IMR-90 (cell line): ENCODE results near the gene NDUFB5. TPM values are rescaled to one million over a fixed set of nuclear protein-coding genes. Genes with fewer than 3 reads are reported as not detected.

Experiments used
- ATAC-seq: fragments of 200-7000 bp; cut with Tn5 transposase; 2 replicates; pipeline ENCODE4 v1.9.1; 2020; ENCODE audit warnings: low read depth, mild to moderate bottlenecking, moderate library complexity
- BruUV-seq: library from RNA; stranded (reverse); fragments of 400-500 nt; replicated peaks from 2 replicates; lab custom pipeline; 2021; lab: Mats Ljungman, UMichigan
- CTCF ChIA-PET: fragments of 300-600 bp; formaldehyde crosslinking; extraction: SDS; loops from one replicate; lab custom pipeline; 2021; ENCODE audit warnings: antibody characterized with exemption; lab: Yijun Ruan, JAX
- POLR2A ChIA-PET: fragments of 300-600 bp; sonication (Branson Sonifier 250); formaldehyde crosslinking; loops from one replicate; lab custom pipeline; 2022; ENCODE audit warnings: antibody characterized with exemption; ENCODE audit not compliant: unreplicated experiment; lab: Charles Lee
- DNase-seq: peaks from one replicate; pipeline ENCODE4 v3.0.0; 2013
- H2AFZ ChIP-seq: replicated peaks from 2 replicates; pipeline ENCODE3; 2013; ENCODE audit warnings: low read length, mild to moderate bottlenecking; ENCODE audit not compliant: poor library complexity
- H2AK5ac ChIP-seq: 2 replicates; pipeline ENCODE4 v1.6.1; 2013; ENCODE audit warnings: low read depth, low read length, inconsistent platforms
- H2AK9ac ChIP-seq: replicated peaks from 2 replicates; pipeline ENCODE3; 2013; ENCODE audit warnings: mild to moderate bottlenecking, low read depth, low read length, moderate library complexity; ENCODE audit not compliant: poor library complexity
- H2BK120ac ChIP-seq: 2 replicates; pipeline ENCODE4 v1.6.1; 2013; ENCODE audit warnings: low read depth, low read length, inconsistent platforms
- H2BK15ac ChIP-seq: 3 replicates; pipeline ENCODE4 v1.6.1; 2013; ENCODE audit warnings: low read depth, low read length, inconsistent platforms
- H2BK20ac ChIP-seq: 2 replicates; pipeline ENCODE4 v1.6.1; 2013; ENCODE audit warnings: low read depth, mild to moderate bottlenecking, inconsistent platforms, low read length, moderate library complexity
- H2BK5ac ChIP-seq: 2 replicates; pipeline ENCODE4 v1.6.1; 2013; ENCODE audit warnings: mild to moderate bottlenecking, low read depth, low read length, inconsistent platforms; ENCODE audit not compliant: poor library complexity, severe bottlenecking
- H3K14ac ChIP-seq: replicated peaks from 2 replicates; pipeline ENCODE4 v1.6.1; 2013; ENCODE audit warnings: low read depth, low read length, inconsistent platforms
- H3K18ac ChIP-seq: 2 replicates; pipeline ENCODE4 v1.6.1; 2013; ENCODE audit warnings: low read depth, low read length, control low read depth
- H3K23ac ChIP-seq: 2 replicates; pipeline ENCODE4 v1.6.1; 2013; ENCODE audit warnings: low read depth, low read length, inconsistent platforms
- H3K27ac ChIP-seq: 2 replicates; pipeline ENCODE4 v1.5.1; 2013; ENCODE audit warnings: mild to moderate bottlenecking, control low read depth, low read length; ENCODE audit not compliant: insufficient read depth
- H3K27me3 ChIP-seq: 2 replicates; pipeline ENCODE4 v1.6.1; 2013; ENCODE audit warnings: low read length; ENCODE audit not compliant: control insufficient read depth, insufficient read depth
- H3K36me3 ChIP-seq: 2 replicates; pipeline ENCODE4 v1.6.1; 2013; ENCODE audit warnings: low read length, mixed read lengths; ENCODE audit not compliant: control insufficient read depth, insufficient read depth
- H3K4ac ChIP-seq: 2 replicates; pipeline ENCODE4 v1.6.1; 2013; ENCODE audit warnings: low read depth, low read length, inconsistent platforms
- H3K4me1 ChIP-seq: 2 replicates; pipeline ENCODE4 v1.6.1; 2013; ENCODE audit warnings: low read length, mixed read lengths; ENCODE audit not compliant: control insufficient read depth, insufficient read depth
- H3K4me2 ChIP-seq: 2 replicates; pipeline ENCODE4 v1.6.1; 2013; ENCODE audit warnings: low read depth, mild to moderate bottlenecking, control low read depth, low read length, moderate library complexity
- H3K4me3 ChIP-seq: 2 replicates; pipeline ENCODE4 v1.5.1; 2013; ENCODE audit warnings: low read depth, mild to moderate bottlenecking, control low read depth, low read length, moderate library complexity; ENCODE audit not compliant: insufficient read depth
- H3K56ac ChIP-seq: 2 replicates; pipeline ENCODE4 v1.6.1; 2013; ENCODE audit warnings: low read length, inconsistent platforms; ENCODE audit not compliant: insufficient read depth; ENCODE audit errors: extremely low read depth
- H3K79me1 ChIP-seq, 2 experiments: 2 replicates each; pipeline ENCODE4 v1.6.1; 2013; ENCODE audit warnings: low read length in 2 of 2, inconsistent platforms in 1 of 2, low read depth in 1 of 2
- H3K9ac ChIP-seq: 2 replicates; pipeline ENCODE4 v1.6.1; 2013; ENCODE audit warnings: low read depth, low read length, control low read depth
- H3K9me1 ChIP-seq: 2 replicates; pipeline ENCODE4 v1.6.1; 2013; ENCODE audit warnings: low read length, inconsistent platforms; ENCODE audit not compliant: insufficient read depth
- H3K9me3 ChIP-seq: 2 replicates; pipeline ENCODE4 v1.6.1; 2013; ENCODE audit warnings: low read length; ENCODE audit not compliant: control insufficient read depth, insufficient read depth
- H4K20me1 ChIP-seq: 2 replicates; pipeline ENCODE4 v1.6.1; 2013; ENCODE audit warnings: low read length, inconsistent platforms; ENCODE audit not compliant: insufficient read depth
- H4K5ac ChIP-seq: 2 replicates; pipeline ENCODE4 v1.6.1; 2013; ENCODE audit warnings: mild to moderate bottlenecking, low read depth, low read length, control low read depth
- H4K8ac ChIP-seq, 2 experiments: 2 replicates each; pipeline ENCODE4 v1.6.1; 2013; ENCODE audit warnings: low read depth in 2 of 2, low read length in 2 of 2, control low read depth in 1 of 2, inconsistent platforms in 1 of 2
- H4K91ac ChIP-seq: 2 replicates; pipeline ENCODE4 v1.6.1; 2013; ENCODE audit warnings: low read depth, low read length, inconsistent platforms; ENCODE audit not compliant: insufficient read depth
- BHLHE40 ChIP-seq: fragments of 150-350 bp; IDR thresholded peaks from 2 replicates; pipeline ENCODE4 v1.6.1; 2016; ENCODE audit warnings: mild to moderate bottlenecking, low read depth, low read length
- CHD1 ChIP-seq: IDR thresholded peaks from 2 replicates; pipeline ENCODE4 v1.6.1; 2012; ENCODE audit warnings: low read depth, low read length, improper control_type of control experiment
- CTCF ChIP-seq: conservative IDR thresholded peaks from 2 replicates; pipeline ENCODE4 v1.5.1; 2012; ENCODE audit warnings: mild to moderate bottlenecking, low read depth, low read length, improper control_type of control experiment
- ELK1 ChIP-seq: fragments of 150-350 bp; IDR thresholded peaks from 2 replicates; pipeline ENCODE4 v1.6.1; 2016; ENCODE audit warnings: low read depth, mild to moderate bottlenecking, low read length, moderate library complexity, borderline replicate concordance
- FOS ChIP-seq: fragments of 150-350 bp; IDR thresholded peaks from 2 replicates; pipeline ENCODE4 v1.6.1; 2016; ENCODE audit warnings: low read depth, low read length
- MAZ ChIP-seq: IDR thresholded peaks from 2 replicates; pipeline ENCODE4 v1.6.1; 2012; ENCODE audit warnings: low read depth, mild to moderate bottlenecking, low read length, improper control_type of control experiment, moderate library complexity, borderline replicate concordance
- NFE2L2 ChIP-seq: fragments of 150-350 bp; IDR thresholded peaks from 2 replicates; pipeline ENCODE4 v1.6.1; 2016; ENCODE audit warnings: low read depth, mild to moderate bottlenecking, low read length
- RAD21 ChIP-seq: IDR thresholded peaks from 2 replicates; pipeline ENCODE4 v1.6.1; 2012; ENCODE audit warnings: low read length, improper control_type of control experiment
- RCOR1 ChIP-seq: IDR thresholded peaks from 2 replicates; pipeline ENCODE4 v1.6.1; 2012; ENCODE audit warnings: mild to moderate bottlenecking, low read length, improper control_type of control experiment; ENCODE audit not compliant: insufficient replicate concordance
- USF2 ChIP-seq: fragments of 150-350 bp; IDR thresholded peaks from 2 replicates; pipeline ENCODE4 v1.6.1; 2017; ENCODE audit warnings: mild to moderate bottlenecking, antibody characterized with exemption, low read length, low read depth
- WGBS, 2 experiments: methylation state at CpG; one replicate each; pipeline versions ENCODE4 v1.1.5 to v1.1.7; 2013; ENCODE audit warnings: missing lambda C conversion rate in 2 of 2; ENCODE audit not compliant: insufficient read length in 1 of 2; ENCODE audit errors: extremely low coverage in 2 of 2; 5-methylcytosine and 5-hydroxymethylcytosine counted together
- dilution Hi-C: fragments of 300-500 bp; cut with HindIII; formaldehyde crosslinking; loops from one replicate; pipeline ENCODE4 v1.14.3; 2018; ENCODE audit warnings: low sequenced_read_pairs; ENCODE audit not compliant: unreplicated experiment
- in situ Hi-C: fragments of 300-500 bp; cut with MboI; formaldehyde crosslinking; loops from 3 replicates; pipeline ENCODE4 v1.14.3; 2019; ENCODE audit warnings: low sequenced_read_pairs, inconsistent platforms, mixed read lengths
- intact Hi-C: fragments of 100-400 bp; cut with micrococcal nuclease; formaldehyde crosslinking; loops from 2 replicates; pipeline ENCODE4 v1.10.0; 2022
- polyA plus RNA-seq, 3 experiments: library from polyadenylated mRNA; depleted of rRNA; stranded (reverse); fragments of >200 nt; gene quantifications; 2 replicates each; pipeline ENCODE4 v1.2.3, GENCODE V29; 2012; ENCODE audit warnings: low replicate concordance in 1 of 3
- total RNA-seq: library from RNA; depleted of rRNA; stranded (reverse); fragments of >200 nt; gene quantifications from 2 replicates; pipeline ENCODE4 v1.2.3, GENCODE V29; 2012

The NDUFB5 gene
- total and polyA plus RNA-seq, 2 of the 4 experiments (the other 2 are of a cell fraction) = 17.2 to 29.3 TPM

GRCh38 chr3:179603831-179604230 is 763 bp upstream of the NDUFB5 start:
- Histone ChIP-seq H2BK120ac (peak overlapping the region; percentile 32; the same call in 1 of the 2 replicates), H3K23ac (peak overlapping the region; percentile 98; the same call in 1 of the 2 replicates), H4K8ac (peak overlapping the region; percentile 62 to 99; a peak in 3 of 4 replicates), H2AFZ (peak overlapping the region; percentile 97), H4K5ac (no peak overlapping the region; the same call in 1 of the 2 replicates), H3K18ac (no peak overlapping the region), H3K4me1 (no peaks in the 10 kb centered on the region; the same call in 1 of the 2 replicates), H3K9ac (peak overlapping the region; percentile 95), H2BK15ac (no peak overlapping the region), H4K91ac (peak overlapping the region; percentile 92; the same call in 1 of the 2 replicates), H2AK5ac (peak overlapping the region; percentile 37; the same call in 1 of the 2 replicates), H3K79me1 (peaks cover 10 to 14% of the 10 kb centered on the region in 2 experiments), H2AK9ac (no peak overlapping the region), H3K56ac (peak overlapping the region; percentile 95), H3K36me3 (peaks cover 14% of the 10 kb centered on the region), H3K4me3 (peak overlapping the region; percentile 85), H2BK20ac (no peak overlapping the region), H3K4ac (peak overlapping the region; percentile 95; the same call in 1 of the 2 replicates), H3K27ac (peak overlapping the region; percentile 75; the same call in 1 of the 2 replicates), H2BK5ac (peak overlapping the region; percentile 69), H3K9me1 (no peaks in the 10 kb centered on the region), H3K4me2 (peak overlapping the region; percentile 63), H4K20me1 (no peaks in the 10 kb centered on the region), H3K14ac (peak overlapping the region; percentile 96; the same call in 1 of the 2 replicates), H3K9me3 (no peaks in the 10 kb centered on the region), H3K27me3 (no peaks in the 10 kb centered on the region)
- WGBS, 2 experiments = no CpG with 5 or more reads among the region's 3 CpGs
- intact Hi-C loops (loop anchor here (1.0 kb wide), 1 partner anchor 109 kb away; no protein-coding TSS in a partner anchor), in situ Hi-C loops (no loop called here), dilution Hi-C loops (no loop called here)
- no peak for ATAC-seq
- ChIA-PET POLR2A (no interaction called here), CTCF (no interaction called here)
- TF ChIP-seq RCOR1 (no peak), ELK1 (no peak), USF2 (no peak), RAD21 (no peak), CTCF (no peak), FOS (no peak), MAZ (no peak), BHLHE40 (no peak), NFE2L2 (no peak), CHD1 (no peak)
- no peak for DNase-seq
- no TSS peak for BruUV-seq
